HK-2 (cell line): Measurements from ENCODE around the gene ABHD17A.

Experiments used
- DNase-seq: peaks from one replicate; pipeline ENCODE4 v3.0.0-alpha.2; 2018; ENCODE audit not compliant: unreplicated experiment

Gene ABHD17A

DNA sequence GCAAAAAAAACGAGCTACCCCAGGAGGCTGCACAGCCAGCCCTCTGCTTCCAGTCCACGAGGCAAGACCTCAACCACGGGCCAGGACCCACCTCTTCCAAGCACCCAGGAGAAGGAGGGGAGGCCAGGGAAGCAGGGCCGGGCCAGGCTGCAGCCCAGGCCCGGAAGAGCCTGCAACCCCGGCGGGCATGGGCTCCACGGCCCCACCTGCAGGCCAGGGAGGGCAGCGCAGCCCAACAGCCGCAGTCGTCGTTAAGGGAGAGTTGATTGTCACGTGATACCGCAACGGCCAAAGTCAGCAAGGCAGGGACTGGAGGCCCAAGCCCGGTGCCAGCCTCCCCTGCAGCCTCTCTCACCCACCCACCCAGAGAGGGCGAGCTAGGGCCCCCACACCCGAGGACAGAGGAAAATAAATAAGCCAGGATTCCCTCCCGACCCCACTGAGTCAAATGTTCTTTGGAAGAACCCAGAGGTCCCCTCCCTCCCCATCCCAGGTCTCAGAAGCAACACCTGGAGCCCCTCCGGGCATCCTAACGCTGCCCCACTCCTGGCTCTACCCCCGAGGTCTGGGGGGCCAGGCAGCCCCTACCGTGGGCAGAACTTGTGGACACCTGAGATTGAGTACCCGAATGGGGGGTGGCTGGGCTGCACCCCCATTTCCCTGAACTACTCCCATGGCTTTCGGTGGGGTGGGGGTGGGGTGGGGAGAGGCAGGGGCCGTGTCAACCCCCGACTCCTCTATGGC is 31.8 kb downstream of the ABHD17A start:
- DNase-seq, result peak; percentile 86

DNA sequence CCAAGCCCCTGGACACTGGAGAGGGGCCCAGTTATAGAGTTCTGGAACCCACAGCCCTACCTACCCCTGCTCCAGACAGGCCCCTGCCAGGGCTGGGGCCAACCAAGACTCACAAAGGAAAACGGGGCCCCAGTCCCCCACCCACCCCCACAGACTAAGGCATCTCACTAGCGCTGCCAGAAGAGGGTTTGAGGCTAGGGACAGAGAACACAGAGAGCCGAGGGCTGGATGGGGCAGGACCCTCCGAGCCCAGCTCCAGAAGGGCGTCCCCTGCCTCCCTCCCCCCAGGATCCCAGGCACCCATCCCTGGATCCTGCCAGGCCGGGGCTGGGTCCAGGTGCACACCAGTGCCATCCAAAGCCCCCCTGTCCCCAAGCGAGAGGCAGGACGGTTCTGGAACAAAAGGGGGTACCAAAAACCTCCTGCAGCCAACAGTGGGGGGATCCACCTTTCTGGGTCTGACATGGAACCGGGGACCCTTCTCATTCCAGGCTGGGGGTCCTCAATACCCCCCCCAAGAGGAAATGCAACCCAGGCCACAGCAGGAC is 32.6 kb downstream of the ABHD17A start:
- no peak for DNase-seq

DNA sequence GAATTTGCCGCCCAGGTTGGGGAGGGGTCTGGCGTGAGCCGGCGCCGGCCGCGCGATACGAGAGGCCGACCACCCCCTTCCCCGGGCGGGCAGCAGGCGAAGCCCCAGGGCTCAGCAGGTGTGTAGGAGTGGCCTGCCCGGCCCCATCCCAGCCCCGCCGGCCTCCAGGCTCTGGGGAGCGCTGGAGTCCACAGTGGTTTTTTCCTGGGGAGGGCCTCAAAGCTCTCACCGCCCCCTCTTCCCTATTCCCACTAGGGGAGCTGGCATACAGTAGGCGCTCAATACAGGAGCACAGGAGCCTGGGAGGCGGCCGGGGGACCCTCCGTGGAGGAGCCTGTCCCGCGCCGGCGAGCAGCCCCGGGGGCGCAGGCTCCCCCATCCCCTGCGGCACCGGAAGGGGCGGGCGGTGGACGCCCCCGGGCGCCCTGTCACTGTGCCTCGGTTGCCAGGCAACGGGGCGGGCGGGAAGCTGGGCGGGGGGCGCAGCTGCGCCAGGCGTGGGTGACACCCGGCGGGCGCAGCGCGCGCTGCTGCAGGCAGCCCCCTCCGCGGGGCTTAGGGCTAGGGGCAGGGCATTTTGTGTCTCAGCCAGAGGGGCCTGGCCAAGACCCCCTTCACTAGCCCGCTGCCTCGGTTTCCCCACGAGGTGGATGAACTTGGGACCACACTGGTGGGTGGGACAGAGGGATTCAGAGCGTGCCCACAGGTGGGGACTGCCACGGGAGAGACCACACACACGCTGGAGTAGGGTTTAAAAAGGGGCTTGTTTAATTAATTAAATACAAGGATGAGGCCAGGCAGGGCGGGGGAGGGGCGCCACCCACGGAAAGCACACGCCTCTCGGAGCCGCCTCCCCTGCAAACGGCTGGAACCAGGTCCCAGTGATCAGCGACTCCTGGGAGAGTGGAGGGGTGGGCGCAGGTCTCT is 33.4 kb downstream of the ABHD17A start:
- no peak for DNase-seq

DNA sequence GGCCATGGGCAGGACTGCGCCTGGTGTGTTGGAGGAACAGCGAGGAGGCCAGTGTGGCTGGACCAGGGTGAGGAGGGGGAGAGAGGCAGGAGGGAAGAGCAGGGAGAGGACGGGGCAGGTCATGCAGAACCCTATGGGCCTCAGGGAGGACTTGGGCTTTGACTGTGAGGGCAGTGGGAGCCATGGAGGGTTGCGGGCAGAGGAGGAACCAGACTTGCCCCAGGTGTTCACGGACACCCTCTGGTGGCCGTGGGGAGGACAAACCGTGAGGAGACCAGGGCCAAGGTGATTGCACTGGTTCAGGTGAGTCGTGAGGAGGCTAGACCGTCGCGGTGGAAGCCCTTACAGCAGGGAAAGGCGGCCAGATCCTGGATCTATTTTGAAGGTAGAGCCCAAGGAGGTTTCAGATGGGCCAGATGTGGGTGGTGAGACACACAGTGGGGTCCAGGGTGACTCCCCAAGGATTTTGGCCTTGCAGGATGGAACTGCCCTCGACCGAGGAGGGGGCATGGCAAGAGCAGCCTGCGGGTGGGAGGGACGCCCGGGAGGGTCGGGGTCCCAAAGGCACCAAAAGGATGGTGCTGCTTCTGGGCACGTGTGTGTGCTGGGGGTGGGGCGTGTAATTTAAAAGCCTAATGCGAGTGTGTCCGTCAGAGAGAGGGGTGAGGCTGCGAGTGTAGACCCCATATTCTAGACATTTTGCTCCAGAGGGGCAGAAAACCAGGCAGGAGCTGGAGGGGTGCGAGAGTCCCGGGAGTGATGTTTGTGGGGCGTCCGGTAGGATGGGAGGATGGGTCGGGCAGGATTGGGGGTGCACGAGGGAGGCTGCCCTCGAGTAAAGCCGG is 34.3 kb downstream of the ABHD17A start:
- no peak for DNase-seq

DNA sequence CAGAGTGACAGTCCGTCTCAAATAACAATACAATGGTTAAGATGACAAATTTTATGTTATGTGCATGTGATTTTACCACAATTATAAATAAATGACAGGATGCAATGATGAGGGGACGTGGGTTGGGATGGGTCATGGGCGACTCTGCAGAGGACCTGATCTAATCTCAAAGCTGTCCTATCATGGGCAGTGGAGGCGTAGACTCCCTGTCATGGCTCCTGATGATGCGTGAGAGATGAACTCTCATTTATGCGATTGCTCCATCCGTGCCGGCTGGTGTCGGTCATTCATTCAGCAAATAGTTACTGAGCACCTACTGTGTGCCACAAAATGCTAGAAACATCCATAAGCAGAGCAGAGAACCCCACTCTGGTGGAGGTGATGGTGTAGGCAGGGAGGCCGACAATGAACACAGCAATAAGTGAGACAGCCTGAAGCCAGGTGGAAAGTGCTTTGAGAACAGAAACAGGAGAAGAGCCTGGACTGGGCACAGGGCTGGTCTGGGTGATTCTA is 35.4 kb downstream of the ABHD17A start:
- no peak for DNase-seq

DNA sequence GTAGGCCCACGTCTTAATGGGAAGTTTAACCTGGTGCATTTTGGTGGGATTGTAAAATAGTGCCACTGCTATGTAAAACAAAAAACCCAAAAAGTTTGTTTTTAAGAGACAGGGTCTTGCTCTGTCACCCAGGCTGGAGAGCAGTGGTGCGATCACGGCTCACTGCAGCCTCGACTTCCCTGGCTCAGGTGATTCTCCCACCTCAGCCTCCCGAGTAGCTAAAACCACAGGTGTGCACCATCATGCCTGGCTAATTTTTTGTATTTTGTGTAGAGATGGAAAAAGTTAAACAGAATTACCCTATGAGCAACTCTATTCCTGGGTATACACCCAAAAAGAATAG is 36.2 kb downstream of the ABHD17A start:
- DNase-seq, result no peak

DNA sequence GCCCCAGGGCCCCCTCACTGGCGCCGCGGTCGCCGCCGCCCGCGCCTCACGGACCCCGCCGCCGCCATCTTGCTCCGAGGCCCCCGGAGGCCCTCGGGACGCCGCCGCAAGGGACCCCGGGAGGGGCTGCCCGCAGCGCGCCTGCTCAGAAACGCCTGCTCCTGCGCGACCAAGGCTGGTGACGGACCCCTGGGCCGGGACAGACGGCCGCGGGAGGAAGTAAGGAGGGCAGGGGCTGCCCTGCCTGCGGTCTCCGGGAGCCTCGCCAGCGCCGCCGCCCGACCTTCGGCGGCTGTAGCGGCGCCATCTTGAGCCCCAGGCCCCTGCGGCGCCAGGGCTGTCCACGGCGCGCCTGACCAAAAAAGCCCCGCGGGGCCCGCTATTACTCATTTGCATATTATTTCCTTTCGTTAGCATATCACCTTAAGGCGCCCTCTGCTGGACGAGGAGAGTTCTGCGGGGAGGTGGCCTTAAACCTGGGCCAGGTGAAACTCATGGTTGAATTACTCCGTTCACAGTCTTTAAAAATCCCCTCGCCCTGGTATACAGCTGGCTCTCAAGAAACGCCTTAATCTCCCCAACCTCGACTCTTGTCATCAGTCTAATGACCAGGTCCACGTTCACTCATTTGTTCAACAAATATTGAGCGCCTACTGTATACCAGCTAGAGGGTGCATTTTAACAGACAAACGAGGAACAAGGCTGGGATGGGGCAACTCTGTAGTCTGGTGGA is 36.7 kb downstream of the ABHD17A start, which contains the start of gene REXO1:
REXO1 (minus strand) TSS at position 85 of the 733 bp plus-strand sequence. CDS start 125 bp downstream, outside the sequence.
- peak; percentile 97 for DNase-seq

DNA sequence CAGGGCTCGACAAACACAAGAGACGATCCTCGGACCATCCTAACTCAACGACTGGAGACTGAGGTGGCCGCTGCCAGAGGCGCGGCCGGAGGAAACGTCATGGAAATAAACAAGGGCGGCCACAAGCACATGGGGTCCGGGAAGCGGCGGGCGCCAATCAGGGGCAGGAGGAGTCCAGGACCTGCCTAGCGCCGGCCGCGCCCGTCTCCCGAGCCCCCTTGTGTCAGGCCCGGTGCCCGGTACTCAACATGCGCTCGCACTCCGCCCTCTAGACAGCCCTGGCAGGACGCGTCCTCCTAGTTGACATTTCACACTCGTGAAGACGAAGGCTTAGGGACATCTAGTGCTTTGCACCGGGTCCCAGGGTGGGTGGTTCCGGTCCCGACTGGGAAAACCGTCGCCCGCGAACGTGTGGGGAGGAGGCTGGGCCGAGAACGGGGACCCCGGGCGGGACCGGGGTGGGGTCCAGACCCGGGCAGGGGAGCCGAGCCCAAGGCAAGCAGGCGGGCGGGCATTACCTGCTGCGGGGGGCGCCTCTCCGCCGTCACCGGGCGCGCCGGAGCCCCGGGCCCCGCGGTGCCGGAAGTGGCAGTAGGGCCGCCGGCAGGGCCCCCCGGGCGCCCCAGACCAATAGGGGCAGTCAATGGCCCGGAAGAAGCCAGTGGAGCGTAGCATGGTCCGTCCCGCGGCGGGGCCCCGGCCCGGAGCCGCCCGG is 37.5 kb downstream of the ABHD17A start:
- peak; percentile 65 for DNase-seq

DNA sequence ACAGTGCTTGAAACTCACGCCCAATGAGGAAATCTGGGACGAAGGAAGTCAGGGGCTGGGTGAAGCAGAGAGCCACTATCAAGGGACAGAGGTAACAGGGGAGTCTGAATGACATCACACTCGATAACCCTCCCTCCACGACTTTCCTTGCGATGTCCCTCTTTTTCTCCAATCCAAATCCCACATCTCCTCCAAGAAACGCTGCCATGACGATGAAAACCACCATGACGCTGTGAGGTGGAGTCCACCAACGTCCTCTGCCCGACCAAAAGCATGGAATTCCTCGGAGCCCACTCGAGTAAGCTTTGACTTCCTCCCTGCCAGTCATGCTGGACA is 38.0 kb downstream of the ABHD17A start:
- no peak for DNase-seq

DNA sequence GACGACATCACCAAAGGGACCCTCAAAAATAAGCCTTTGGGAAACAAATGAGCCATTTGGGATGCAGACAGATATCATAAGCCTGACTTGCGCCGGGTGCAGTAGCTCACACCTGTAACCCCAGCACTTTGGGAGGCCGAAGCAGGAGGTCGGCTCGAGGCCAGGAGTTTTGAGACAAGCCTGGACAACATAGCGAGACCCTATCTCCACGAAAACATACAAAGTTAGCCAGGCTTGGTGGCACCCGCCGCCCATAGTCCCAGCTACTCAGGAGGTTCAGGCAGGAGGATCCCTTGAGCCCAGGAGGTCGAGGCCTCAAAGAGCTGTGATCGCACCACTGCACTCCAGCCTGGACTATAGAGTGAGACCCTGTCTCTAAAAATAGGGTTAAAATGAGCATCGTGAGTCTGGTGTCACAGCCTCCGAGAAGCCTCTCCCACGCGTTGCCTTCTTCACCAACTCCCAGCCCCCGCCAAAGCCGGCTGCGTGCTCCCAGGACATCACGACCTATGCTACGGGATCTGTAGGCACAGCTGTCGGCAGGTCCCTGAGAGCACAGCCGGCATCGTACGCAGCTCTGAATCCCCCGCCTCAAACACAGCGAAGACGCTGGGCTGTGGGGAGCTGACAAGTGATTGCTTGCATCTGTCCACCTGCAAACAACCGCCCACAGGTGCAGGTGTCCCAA is 38.6 kb downstream of the ABHD17A start:
- no peak for DNase-seq

DNA sequence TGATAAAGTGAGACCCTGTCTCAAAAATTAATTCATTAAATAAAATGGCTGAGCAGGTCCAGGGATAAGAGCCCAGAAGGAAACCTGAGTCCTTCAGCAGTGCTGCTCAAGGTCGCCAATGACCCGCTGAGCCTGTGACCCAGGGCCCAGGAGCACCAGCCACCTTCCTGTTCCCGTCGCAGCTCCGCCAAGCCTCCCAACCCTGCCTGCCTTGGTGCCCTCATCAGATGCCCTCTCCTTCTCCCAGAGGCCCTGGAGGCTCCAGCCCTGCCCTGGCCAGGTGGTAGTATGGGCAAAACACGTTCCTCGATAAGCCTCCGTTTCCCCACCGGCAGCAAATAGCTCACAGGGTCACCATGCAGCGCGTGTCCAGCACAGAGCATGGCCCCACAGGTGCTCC is 39.7 kb downstream of the ABHD17A start:
- DNase-seq, result no peak

DNA sequence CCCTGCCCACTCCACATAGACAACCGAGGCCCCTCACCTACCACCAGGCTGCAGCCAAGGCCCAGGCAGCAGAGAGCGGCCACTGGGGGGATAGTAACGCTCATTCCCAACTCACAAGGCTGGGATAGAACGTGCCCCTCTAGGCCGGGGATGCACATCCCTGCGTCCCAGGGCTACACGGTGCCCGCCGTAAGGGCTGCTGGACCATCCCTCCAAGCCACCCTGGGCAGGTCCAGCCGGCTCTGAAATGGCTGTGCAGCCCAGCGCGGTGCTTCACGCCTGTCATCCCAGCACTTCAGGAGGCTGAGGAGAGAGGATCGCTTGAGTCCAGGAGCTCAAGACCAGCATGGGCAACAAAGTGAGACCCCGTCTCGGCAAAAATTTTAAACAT is 40.2 kb downstream of the ABHD17A start:
- DNase-seq, result no peak

DNA sequence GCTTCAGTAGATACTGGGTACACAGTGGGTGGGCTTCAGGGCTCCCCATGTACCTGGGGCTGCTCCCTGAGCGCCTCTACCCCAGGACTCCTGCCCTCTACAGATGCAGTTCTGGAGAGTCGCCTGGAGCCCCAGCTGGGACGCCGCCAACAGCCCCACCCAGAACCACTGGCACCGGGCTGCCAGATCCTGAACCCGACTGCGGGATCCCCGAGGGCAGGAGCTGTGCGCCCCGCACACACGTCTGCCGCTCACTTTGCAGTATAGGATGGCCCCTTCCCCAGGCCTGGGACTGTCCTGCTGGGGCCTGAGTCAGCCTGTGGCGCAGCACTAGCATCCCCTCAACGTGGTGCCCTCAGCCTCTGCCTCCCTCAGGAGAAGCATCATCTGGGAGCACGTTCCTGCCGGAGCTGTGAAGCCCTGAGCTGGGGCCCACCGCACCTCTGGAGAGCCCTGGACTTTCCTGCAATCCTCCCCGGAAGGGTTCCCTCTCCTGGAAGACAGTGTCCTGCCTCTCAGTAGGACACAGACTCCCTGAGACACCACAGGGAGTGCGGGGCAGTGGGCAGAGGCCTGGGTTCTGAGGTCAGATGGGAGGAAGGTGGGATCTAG is 40.7 kb downstream of the ABHD17A start:
- no peak for DNase-seq

DNA sequence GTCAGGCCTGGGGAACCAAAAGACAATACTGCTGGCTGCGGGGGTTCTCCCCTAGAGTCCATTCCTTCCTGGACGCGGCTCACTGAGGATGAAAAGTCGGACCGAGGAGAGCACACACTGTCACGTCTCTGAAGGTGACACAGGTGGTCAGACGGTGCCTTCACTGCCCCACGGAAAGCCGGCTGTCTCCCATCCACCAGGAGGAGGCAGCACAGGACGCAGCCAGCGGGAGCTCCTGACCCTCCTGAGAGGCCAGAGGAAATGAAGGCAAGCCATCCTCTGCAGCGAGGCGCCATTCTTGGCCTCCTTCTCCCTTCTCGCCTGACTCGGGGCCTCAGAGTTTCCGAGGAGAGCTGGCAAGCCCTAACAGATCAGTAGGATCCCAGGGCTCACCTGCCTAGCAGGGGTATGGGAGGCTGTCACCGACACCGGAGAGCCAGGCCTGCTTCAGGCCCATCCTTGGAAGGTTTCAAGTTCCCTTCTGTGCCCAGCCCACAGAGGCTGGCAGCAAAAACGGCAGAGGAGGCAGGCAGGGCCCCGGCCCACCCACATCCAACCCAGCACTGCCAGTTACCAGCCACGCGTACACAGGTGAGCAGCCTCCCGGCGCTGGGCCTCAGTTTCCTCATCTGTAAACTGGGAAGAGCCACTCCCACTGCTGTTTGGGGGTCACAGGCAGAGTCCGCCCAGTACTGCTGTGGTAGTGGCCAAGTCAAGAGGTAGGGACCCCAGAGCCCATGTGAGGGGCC is 41.5 kb downstream of the ABHD17A start:
- no peak for DNase-seq

DNA sequence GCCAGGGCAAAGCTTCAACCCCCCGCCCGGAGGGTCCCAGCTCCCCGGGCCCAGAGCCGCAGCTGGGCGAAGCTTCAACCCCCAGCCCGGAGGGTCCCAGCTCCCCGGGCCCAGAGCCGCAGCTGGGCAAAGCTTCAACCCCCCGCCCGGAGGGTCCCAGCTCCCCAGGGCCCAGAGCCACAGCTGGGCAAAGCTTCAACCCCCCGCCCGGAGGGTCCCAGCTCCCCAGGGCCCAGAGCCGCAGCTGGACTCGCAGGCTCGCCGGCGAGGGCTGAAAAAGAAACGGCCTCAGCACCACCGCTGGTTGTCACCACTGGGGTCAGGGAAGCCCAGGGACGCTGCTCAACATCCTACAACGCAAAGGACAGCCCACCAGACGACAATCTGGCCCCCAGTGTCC is 42.2 kb downstream of the ABHD17A start:
- no peak for DNase-seq

DNA sequence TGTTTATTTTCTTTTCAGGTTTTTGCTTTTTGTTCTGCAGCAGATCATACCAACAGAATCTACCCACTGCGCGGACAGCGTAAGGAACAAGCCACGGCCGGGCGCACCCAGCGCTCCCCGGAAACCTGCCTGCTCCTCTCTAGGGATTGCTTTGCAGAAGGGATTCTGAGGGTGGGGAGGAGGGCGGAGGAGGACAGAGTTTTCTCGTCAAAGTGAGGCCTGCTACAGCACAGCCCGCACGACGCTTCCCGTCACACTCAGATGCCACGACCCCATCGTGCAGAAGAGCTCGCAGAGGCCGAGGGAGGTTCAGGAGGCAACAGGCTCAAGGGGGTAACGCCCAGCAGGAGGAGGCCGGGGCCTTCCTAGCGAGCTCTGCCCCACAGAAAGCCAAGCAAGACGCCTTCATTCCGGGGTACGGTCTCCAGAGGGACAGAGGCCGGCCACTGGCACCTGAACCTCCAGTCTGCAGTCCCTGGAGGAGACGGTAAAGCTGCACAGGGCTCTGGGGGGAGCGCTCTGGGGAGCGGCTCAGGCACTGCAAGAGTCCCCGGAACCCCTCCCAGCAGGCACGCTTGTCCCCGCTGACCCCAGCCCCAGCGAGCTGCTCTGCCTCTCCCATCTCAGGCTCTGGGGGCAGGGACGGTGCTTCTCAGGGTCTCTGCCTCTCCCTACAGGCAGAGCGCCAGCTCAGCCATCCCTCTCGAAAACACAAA is 43.9 kb downstream of the ABHD17A start:
- no peak for DNase-seq

DNA sequence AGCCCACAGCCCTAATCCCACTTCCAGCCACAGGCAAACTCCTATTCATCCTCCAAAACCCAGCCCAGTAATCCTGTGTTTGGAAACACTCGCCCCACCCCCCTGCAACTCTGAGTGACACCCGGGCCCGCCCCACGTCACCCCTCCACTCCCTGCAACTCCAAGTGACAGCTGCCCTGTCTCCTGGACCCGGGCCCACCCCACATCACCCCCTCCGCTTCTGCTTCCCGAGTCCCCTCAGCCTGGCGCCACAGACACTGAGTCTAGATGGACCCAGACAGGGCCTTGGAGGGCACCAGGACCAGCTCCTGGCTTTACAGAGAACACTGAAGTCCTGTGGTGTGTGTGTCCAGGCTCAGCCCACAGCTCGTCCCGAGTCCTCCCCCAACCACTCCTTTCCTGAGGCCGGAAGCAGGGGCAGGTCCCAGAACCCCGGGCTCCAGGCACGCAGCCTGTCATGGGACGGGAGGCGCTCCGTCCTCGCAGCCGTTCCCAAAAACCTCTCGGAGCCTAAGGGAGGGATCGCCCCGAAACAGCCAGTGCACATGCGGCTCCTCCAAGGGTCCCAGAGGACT is 44.7 kb downstream of the ABHD17A start:
- DNase-seq, result no peak
